MCF 10A (cell line): ENCODE results near the gene ADAMTS2. TPM values are rescaled to one million over a fixed set of nuclear protein-coding genes. Genes with fewer than 3 reads are reported as not detected.

Experiments
- BruUV-seq: library from RNA; stranded (reverse); fragments of 400-500 nt; replicated peaks from 2 replicates; lab custom pipeline; 2021; lab: Mats Ljungman, UMichigan
- CTCF ChIA-PET: fragments of 300-600 bp; sonication (Branson Sonifier 250); formaldehyde crosslinking; extraction: SDS; loops from one replicate; lab custom pipeline; 2021; ENCODE audit warnings: antibody characterized with exemption, inconsistent platforms; lab: Yijun Ruan, JAX
- POLR2A ChIA-PET: fragments of 300-600, 350-650 bp; sonication (Branson Sonifier 250); formaldehyde crosslinking; extraction: SDS; loops from one replicate; lab custom pipeline; 2020; ENCODE audit warnings: antibody characterized with exemption, inconsistent platforms; lab: Yijun Ruan, JAX
- DNase-seq: peaks from one replicate; pipeline ENCODE4 v3.0.0-alpha.2; 2018; ENCODE audit not compliant: unreplicated experiment
- H3K27ac Mint-ChIP-seq: one replicate; pipeline ENCODE4 v1.8.0; 2022; ENCODE audit warnings: mild to moderate bottlenecking, low read depth, mixed read lengths; ENCODE audit not compliant: unreplicated experiment
- H3K27me3 Mint-ChIP-seq: one replicate; pipeline ENCODE4 v1.8.0; 2022; ENCODE audit warnings: mixed read lengths; ENCODE audit not compliant: insufficient read depth, unreplicated experiment
- H3K36me3 Mint-ChIP-seq: one replicate; pipeline ENCODE4 v1.8.0; 2022; ENCODE audit warnings: mild to moderate bottlenecking, moderate library complexity, mixed read lengths; ENCODE audit not compliant: insufficient read depth, unreplicated experiment
- H3K4me1 Mint-ChIP-seq: one replicate; pipeline ENCODE4 v1.8.0; 2022; ENCODE audit warnings: mixed read lengths; ENCODE audit not compliant: insufficient read depth, unreplicated experiment
- H3K4me3 Mint-ChIP-seq: one replicate; pipeline ENCODE4 v1.8.0; 2022; ENCODE audit warnings: mild to moderate bottlenecking, moderate library complexity, mixed read lengths; ENCODE audit not compliant: unreplicated experiment
- H3K9me3 Mint-ChIP-seq: one replicate; pipeline ENCODE4 v1.8.0; 2022; ENCODE audit warnings: mixed read lengths; ENCODE audit not compliant: unreplicated experiment
- CTCF ChIP-seq: fragments of 200-600 bp; IDR thresholded peaks from one replicate; pipeline ENCODE4 v1.8.0; 2022; ENCODE audit warnings: antibody characterized with exemption, mild to moderate bottlenecking; ENCODE audit not compliant: unreplicated experiment
- intact Hi-C: fragments of 100-400 bp; cut with micrococcal nuclease; formaldehyde crosslinking; loops from 2 replicates; pipeline ENCODE4 v1.14.1; 2022
- total RNA-seq: library from RNA; stranded (reverse); gene quantifications from 2 replicates; pipeline ENCODE4 v1.2.3, GENCODE V29; 2022

Gene ADAMTS2
- total RNA-seq, 1 experiment from 2014 or later, result not detected

GRCh38 chr5:179348843-179349242 lies 3.6 kb upstream of the ADAMTS2 start:
- ChIA-PET CTCF (no interaction called here), POLR2A (no interaction called here)
- Mint-ChIP-seq H3K36me3 (no peaks in the 10 kb centered on the region), H3K4me1 (peaks cover 7% of the 10 kb centered on the region), H3K27me3 (no peaks in the 10 kb centered on the region), H3K4me3 (no peak overlapping the region), H3K27ac (no peak overlapping the region), H3K9me3 (no peaks in the 10 kb centered on the region)
- no TSS peak for BruUV-seq
- no peak for TF ChIP-seq CTCF
- intact Hi-C loops, result no loop called here
- no peak for DNase-seq

GRCh38 chr5:179348011-179348530 lies 2.8 kb upstream of the ADAMTS2 start:
- intact Hi-C loops, result no loop called here
- Mint-ChIP-seq H3K9me3 (no peaks in the 10 kb centered on the region), H3K27ac (no peak overlapping the region), H3K27me3 (no peaks in the 10 kb centered on the region), H3K36me3 (no peaks in the 10 kb centered on the region), H3K4me1 (peaks cover 7% of the 10 kb centered on the region), H3K4me3 (no peak overlapping the region)
- CTCF ChIA-PET, result no interaction called here
- TF ChIP-seq CTCF, result no peak
- DNase-seq, result no peak
- POLR2A ChIA-PET, result no interaction called here
- BruUV-seq, result no TSS peak

- CTCF ChIA-PET, result no interaction called here
- TF ChIP-seq CTCF, result no peak
Measured at GRCh38 chr5:179347581-179347980, 2.3 kb upstream of the ADAMTS2 start.

GRCh38 chr5:179346875-179347274 lies 1.6 kb upstream of the ADAMTS2 start:
- intact Hi-C loops, result no loop called here
- POLR2A ChIA-PET, result no interaction called here
- no peak for TF ChIP-seq CTCF
- CTCF ChIA-PET, result no interaction called here
- Mint-ChIP-seq H3K9me3 (no peaks in the 10 kb centered on the region), H3K36me3 (no peaks in the 10 kb centered on the region), H3K27me3 (no peaks in the 10 kb centered on the region), H3K27ac (no peak overlapping the region), H3K4me3 (no peak overlapping the region), H3K4me1 (no peaks in the 10 kb centered on the region)
- DNase-seq, result no peak
- BruUV-seq, result no TSS peak

More at GRCh38 chr5:179347581-179347980, 2.3 kb upstream of the ADAMTS2 start:
- Mint-ChIP-seq H3K36me3 (no peaks in the 10 kb centered on the region), H3K27ac (no peak overlapping the region), H3K4me3 (no peak overlapping the region), H3K27me3 (no peaks in the 10 kb centered on the region), H3K4me1 (peaks cover 3% of the 10 kb centered on the region), H3K9me3 (no peaks in the 10 kb centered on the region)
- no peak for DNase-seq
- intact Hi-C loops, result no loop called here
- no TSS peak for BruUV-seq
- POLR2A ChIA-PET, result no interaction called here
